ENCODE data around the gene IRF2BPL. TPM values are rescaled to one million over a fixed set of nuclear protein-coding genes. Genes with fewer than 3 reads are reported as not detected.
A peak's percentile ranks its signal among the peaks of the same experiment; 100 is the strongest.

IRF2BPL gene
- total RNA-seq, 1 donor from 2014 or later, result 32.8 TPM

- no peak overlapping the region for H3K27ac Mint-ChIP-seq
- H3K36me3 Mint-ChIP-seq (ENCODE audit: low read depth), result peaks cover 2% of the 10 kb centered on the region
- H3K4me1 Mint-ChIP-seq, result peaks cover 11% of the 10 kb centered on the region
- H3K9me3 Mint-ChIP-seq, result peaks cover 6% of the 10 kb centered on the region
- H3K4me3 Mint-ChIP-seq, result no peak overlapping the region
- intact Hi-C loops (cut with micrococcal nuclease), result no loop called here
- peaks cover 2% of the 10 kb centered on the region for H3K27me3 Mint-ChIP-seq
- DNase-seq, result no peak
These were observed 42.3 kb downstream of the IRF2BPL start for GRCh38 chr14:76986231-76986565.

DNA sequence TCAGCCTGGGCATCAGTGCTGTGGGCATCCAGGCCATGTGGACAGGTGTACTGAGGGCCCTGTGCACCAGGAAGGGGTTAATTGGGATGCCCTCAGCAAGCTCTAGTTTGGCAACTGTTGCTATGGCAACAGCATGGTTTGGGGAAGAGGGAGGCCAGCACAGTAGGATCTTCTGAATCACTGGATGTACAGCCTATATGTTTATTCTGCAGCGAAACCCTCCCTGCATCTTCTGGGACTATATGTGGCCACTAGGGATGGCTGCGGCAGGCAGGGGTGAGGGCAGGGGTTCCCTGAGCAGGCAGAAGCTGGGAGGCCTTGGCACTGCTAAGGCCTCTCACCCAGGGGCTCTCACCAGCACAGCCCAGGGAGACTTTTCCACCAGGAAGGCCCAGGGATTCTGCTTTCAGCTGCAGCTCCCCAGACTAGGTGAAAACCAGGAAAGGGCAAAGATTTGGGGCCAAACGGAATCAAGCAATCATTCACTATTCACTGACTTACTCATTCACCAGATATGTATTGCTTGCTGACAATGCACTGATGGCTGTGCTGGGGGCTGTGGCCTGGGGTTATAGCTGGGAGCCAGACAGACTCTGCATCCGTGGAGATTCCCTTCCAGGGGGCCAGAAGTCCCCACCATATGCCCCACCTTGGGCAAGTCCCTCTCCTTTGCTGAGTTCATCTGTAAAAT is 42.8 kb downstream of the IRF2BPL start:
- H3K4me1 Mint-ChIP-seq, result peaks cover 11% of the 10 kb centered on the region
- intact Hi-C loops (cut with micrococcal nuclease), result no loop called here
- H3K4me3 Mint-ChIP-seq, result no peak overlapping the region
- no peak for DNase-seq
- H3K9me3 Mint-ChIP-seq, result peaks cover 10% of the 10 kb centered on the region
- H3K27me3 Mint-ChIP-seq, result peaks cover 2% of the 10 kb centered on the region
- H3K27ac Mint-ChIP-seq, result no peak overlapping the region
- H3K36me3 Mint-ChIP-seq (ENCODE audit: low read depth), result peaks cover 2% of the 10 kb centered on the region

DNA sequence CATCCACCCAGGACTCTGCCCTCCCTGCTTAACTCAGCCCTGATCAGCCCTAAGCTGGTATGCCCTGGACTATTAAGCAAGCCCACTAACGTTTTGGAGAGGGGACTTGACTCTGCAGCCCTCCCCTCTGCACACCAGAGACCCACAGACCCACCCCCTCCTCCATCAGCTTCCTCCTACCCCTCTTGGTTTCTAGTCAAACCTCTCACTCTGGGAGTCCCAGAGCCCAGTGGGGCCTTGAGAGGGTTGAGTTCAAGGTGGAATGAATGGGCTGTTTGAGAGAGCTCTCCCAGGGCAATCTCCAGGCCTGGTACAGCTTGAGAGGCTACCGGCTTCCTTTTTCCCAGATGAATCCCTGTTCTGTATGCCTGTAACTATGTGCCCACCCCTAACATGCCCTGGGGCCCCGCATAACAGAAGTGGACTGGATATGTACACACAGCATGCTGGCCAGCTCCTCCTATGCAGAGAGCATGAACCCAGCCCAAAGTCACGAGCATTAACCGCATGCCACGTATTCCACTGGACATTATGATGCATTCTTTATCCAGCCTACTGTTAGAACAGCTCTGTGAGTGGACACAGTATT is 43.6 kb downstream of the IRF2BPL start:
- no peak overlapping the region for H3K27ac Mint-ChIP-seq
- H3K4me3 Mint-ChIP-seq, result no peak overlapping the region
- no peak for DNase-seq
- H3K27me3 Mint-ChIP-seq, result peaks cover 2% of the 10 kb centered on the region
- H3K4me1 Mint-ChIP-seq, result peaks cover 10% of the 10 kb centered on the region
- intact Hi-C loops (cut with micrococcal nuclease), result no loop called here
- peaks cover 10% of the 10 kb centered on the region for H3K9me3 Mint-ChIP-seq
- H3K36me3 Mint-ChIP-seq (ENCODE audit: low read depth), result peaks cover 2% of the 10 kb centered on the region

- intact Hi-C loops (cut with micrococcal nuclease), result no loop called here
- DNase-seq, result no peak
- Mint-ChIP-seq H3K4me3 (no peak overlapping the region), H3K27me3 (peaks cover 2% of the 10 kb centered on the region), H3K36me3 (ENCODE audit: low read depth) (peaks cover 2% of the 10 kb centered on the region), H3K9me3 (peaks cover 10% of the 10 kb centered on the region), H3K4me1 (peaks cover 10% of the 10 kb centered on the region), H3K27ac (no peak overlapping the region)
These were observed 44.2 kb downstream of the IRF2BPL start for GRCh38 chr14:76984297-76984696.

DNA sequence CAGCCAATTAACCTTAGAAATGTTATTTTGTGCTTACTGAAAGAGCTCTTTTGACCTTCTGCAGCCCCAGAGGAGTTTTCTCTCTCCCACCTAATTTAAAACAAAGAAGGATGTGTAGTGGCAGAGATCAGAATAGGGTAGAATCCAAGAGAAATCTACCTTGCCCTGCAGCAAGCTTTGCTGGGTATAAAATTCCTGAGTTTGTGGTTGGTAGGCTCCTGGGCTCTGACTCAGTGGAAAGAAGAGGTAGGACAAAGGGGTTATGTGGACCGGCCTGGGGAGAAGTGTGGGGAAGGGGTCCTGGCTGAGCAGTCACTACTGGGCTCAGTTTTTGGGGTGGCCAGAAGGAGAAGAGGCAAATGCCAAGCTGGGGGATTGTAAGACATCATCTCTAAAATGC is 46.8 kb downstream of the IRF2BPL start:
- Mint-ChIP-seq H3K36me3 (ENCODE audit: low read depth) (peaks cover 2% of the 10 kb centered on the region), H3K27ac (peak overlapping the region; percentile 41), H3K9me3 (peaks cover 10% of the 10 kb centered on the region), H3K27me3 (peaks cover 2% of the 10 kb centered on the region), H3K4me1 (peaks cover 26% of the 10 kb centered on the region), H3K4me3 (no peak overlapping the region)
- intact Hi-C loops (cut with micrococcal nuclease), result no loop called here
- DNase-seq, result no peak

- Mint-ChIP-seq H3K27ac (peak overlapping the region; percentile 92), H3K9me3 (peaks cover 10% of the 10 kb centered on the region), H3K4me1 (peaks cover 28% of the 10 kb centered on the region), H3K4me3 (peak overlapping the region; percentile 69), H3K27me3 (peaks cover 2% of the 10 kb centered on the region), H3K36me3 (ENCODE audit: low read depth) (peaks cover 2% of the 10 kb centered on the region)
- intact Hi-C loops (cut with micrococcal nuclease), result loop anchor here (1.0 to 2.0 kb wide), 4 partner anchors 16 to 62 kb away; no protein-coding TSS in a partner anchor
- DNase-seq, result peak; percentile 95
These were observed 50.5 kb downstream of the IRF2BPL start for GRCh38 chr14:76977793-76978720.

GRCh38 chr14:76976240-76977005 is 52.1 kb downstream of the IRF2BPL start:
- DNase-seq, result no peak
- intact Hi-C loops (cut with micrococcal nuclease), result no loop called here
- Mint-ChIP-seq H3K27ac (peak overlapping the region; percentile 92), H3K27me3 (no peaks in the 10 kb centered on the region), H3K9me3 (peaks cover 5% of the 10 kb centered on the region), H3K36me3 (ENCODE audit: low read depth) (no peaks in the 10 kb centered on the region), H3K4me1 (peaks cover 28% of the 10 kb centered on the region), H3K4me3 (no peak overlapping the region)

DNA sequence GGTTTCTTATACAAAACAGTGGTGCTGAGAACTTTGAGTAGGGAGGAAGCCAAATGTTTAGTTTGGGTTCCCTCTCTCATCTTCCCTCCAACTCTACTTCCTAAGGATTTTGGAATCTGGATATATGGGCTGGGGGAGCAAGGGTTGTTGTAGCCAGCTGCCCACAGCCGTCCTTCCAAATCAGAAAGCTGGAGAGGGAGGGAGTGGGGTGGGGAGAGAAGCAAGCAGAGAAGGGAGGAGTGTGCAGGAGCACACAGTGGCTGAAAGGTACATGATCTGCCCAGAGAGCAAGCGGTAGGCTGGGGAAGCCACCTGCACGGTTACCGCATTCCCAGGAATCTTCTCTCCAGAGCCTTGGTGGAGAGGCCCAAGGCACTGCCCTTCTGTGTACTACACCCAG is 52.7 kb downstream of the IRF2BPL start:
- intact Hi-C loops (cut with micrococcal nuclease), result no loop called here

DNA sequence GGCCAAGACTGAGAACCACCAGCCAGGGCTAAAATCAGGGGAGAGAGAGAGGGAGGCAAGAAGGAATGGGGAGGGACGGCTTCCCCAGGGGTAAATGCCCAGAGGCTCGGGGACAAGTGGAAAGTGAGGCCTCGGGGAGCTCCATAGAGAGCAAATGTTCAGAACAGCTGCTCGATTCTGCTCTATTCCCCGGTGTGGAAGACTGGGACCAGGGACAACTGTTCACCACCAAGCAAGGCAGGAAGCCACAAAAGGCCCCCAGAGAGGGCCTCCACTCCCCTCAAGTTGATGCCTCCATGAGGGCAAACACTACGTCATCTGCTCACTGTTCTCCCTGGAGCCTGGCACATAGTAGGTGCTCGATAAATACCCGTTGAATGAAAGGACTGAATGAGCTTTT is 53.5 kb downstream of the IRF2BPL start:
- Mint-ChIP-seq H3K27me3 (no peaks in the 10 kb centered on the region), H3K36me3 (ENCODE audit: low read depth) (no peaks in the 10 kb centered on the region), H3K9me3 (no peaks in the 10 kb centered on the region), H3K27ac (peak overlapping the region; percentile 6), H3K4me1 (peaks cover 25% of the 10 kb centered on the region), H3K4me3 (no peak overlapping the region)
- no peak for DNase-seq
- intact Hi-C loops (cut with micrococcal nuclease), result no loop called here

More for the DNA sequence above, 52.7 kb downstream of the IRF2BPL start:
- no peaks in the 10 kb centered on the region for H3K36me3 Mint-ChIP-seq (ENCODE audit: low read depth)
- no peak overlapping the region for H3K27ac Mint-ChIP-seq
- H3K4me1 Mint-ChIP-seq, result peaks cover 28% of the 10 kb centered on the region
- H3K27me3 Mint-ChIP-seq, result no peaks in the 10 kb centered on the region
- H3K4me3 Mint-ChIP-seq, result no peak overlapping the region
- DNase-seq, result no peak
- peaks cover under 1% of the 10 kb centered on the region for H3K9me3 Mint-ChIP-seq

Other genes with a start within 250 kb of the IRF2BPL start
- gene ANGEL1, start 215.8 kb downstream of the IRF2BPL start, total RNA-seq, result 16.4 and 17.2 TPM in 2 replicates
- gene LRRC74A, start 202.3 kb downstream of the IRF2BPL start, total RNA-seq, result not detected in 2 replicates
- 12.7 and 14.0 TPM in 2 replicates for gene CIPC, start 69.5 kb upstream of the IRF2BPL start, total RNA-seq
- gene ZDHHC22, start 113.1 kb upstream of the IRF2BPL start, total RNA-seq, result not detected in 2 replicates
- 1.3 and 2.3 TPM in 2 replicates for gene TMEM63C, start 153.1 kb upstream of the IRF2BPL start, total RNA-seq
- not detected in 2 replicates for gene NGB, start 242.5 kb upstream of the IRF2BPL start, total RNA-seq